Gastroesophageal sphincter (tissue), 4 donors: ENCODE data around the gene TAGLN. TPM values are rescaled to one million over a fixed set of nuclear protein-coding genes. Genes with fewer than 3 reads are reported as not detected.
"Not testable (repeated sequence)": the region's sequence is repeated elsewhere in the genome, so short reads cannot be mapped to it uniquely, and the experiment has no call there.

ENCODE experiments used
- ATAC-seq: fragments of 150-250 bp; one replicate; pipeline ENCODE4 v1.9.1; 2016; ENCODE audit warnings: mild to moderate bottlenecking, moderate library complexity
- H3K27ac ChIP-seq, 4 donors: fragments of 200-600 bp; sonication (generic) in 3 of 4; 1 replicate in 3 of 4; 2 replicates in 1 of 4; pipeline ENCODE4 v1.5.1; 2016 to 2019
- H3K27me3 ChIP-seq: fragments of 200-600 bp; sonication (generic); one replicate; pipeline ENCODE4 v1.5.1; 2019
- H3K36me3 ChIP-seq, 2 donors: fragments of 200-600 bp; sonication (generic); one replicate each; pipeline ENCODE4 v1.5.1; 2019; ENCODE audit warnings: control low read depth in 1 of 2
- H3K4me1 ChIP-seq, 3 donors: fragments of 200-600 bp; sonication (generic); 1 replicate in 2 of 3; 2 replicates in 1 of 3; pipeline ENCODE4 v1.5.1; 2016 to 2019; ENCODE audit warnings: control low read depth in 2 of 3
- H3K4me3 ChIP-seq, 2 donors: fragments of 200-600 bp; sonication (generic); one replicate each; pipeline ENCODE4 v1.5.1; 2019; ENCODE audit warnings: mild to moderate bottlenecking in 1 of 2, moderate library complexity in 1 of 2
- H3K9me3 ChIP-seq, 3 donors: fragments of 200-600 bp; sonication (generic); one replicate each; pipeline ENCODE4 v1.5.1; 2017 to 2019; ENCODE audit warnings: control low read depth in 2 of 3
- CTCF ChIP-seq, 4 experiments: fragments of 200-600 bp in 2 of 4; fragments of 450-650 bp in 2 of 4; sonication (generic) in 1 of 4; IDR thresholded peaks; one replicate each; pipeline ENCODE4 v1.5.1; 2017 to 2019; ENCODE audit warnings: antibody characterized with exemption in 4 of 4, mild to moderate bottlenecking in 2 of 4, moderate library complexity in 2 of 4
- EP300 ChIP-seq: sonication (generic); formaldehyde crosslinking; IDR thresholded peaks from one replicate; pipeline ENCODE4 v1.6.1; 2017; ENCODE audit warnings: antibody characterized with exemption, mild to moderate bottlenecking
- POLR2A ChIP-seq, 2 donors: fragments of 450-650 bp; IDR thresholded peaks; one replicate each; pipeline ENCODE4 v1.6.1; 2017; ENCODE audit warnings: antibody characterized with exemption in 2 of 2, mild to moderate bottlenecking in 2 of 2, moderate library complexity in 1 of 2
- POLR2AphosphoS5 ChIP-seq: sonication (generic); formaldehyde crosslinking; IDR thresholded peaks from one replicate; pipeline ENCODE4 v1.6.1; 2017; ENCODE audit warnings: antibody characterized with exemption
- WGBS, 2 donors: methylation state at CpG; one replicate each; pipeline ENCODE4 v1.1.5; 2018; ENCODE audit warnings: low coverage in 1 of 2; 5-methylcytosine and 5-hydroxymethylcytosine counted together
- total RNA-seq, 4 donors: library from RNA; depleted of rRNA; stranded (reverse); fragments of >200 nt; gene quantifications; one replicate each; pipeline ENCODE4 v1.1.0, GENCODE V29; 2016

TAGLN gene
- total RNA-seq, 4 donors from 2014 or later = 10,394 to 14,194 (median 13,050) TPM

DNA sequence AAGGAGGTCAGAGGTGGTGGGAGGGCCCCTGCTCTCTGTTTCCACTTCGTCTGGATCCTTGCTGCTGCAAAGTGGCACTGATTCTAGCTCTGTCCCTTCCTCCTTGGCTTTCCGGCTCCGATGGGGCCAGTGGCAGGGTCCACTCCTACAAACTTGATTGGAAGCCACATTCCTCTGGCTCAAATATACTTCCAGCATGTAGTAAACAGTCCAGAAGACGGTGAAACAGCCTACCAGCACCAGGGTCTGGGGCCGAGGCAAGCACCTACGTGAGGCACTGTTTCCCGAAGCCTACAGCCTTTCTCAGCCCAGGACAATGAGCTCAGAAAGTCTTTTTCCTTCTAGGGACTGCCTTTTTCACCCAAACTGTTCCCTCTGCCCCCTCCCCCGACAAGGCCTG is 6.9 kb downstream of the TAGLN start:
- peak in 1 of 2 donors; percentile 24 for TF ChIP-seq POLR2A (IDR thresholded peaks at IDR 0.05)
- peak; percentile 82 for TF ChIP-seq POLR2AphosphoS5
- Histone ChIP-seq H3K36me3 (peaks cover 0 to 42% of the 10 kb centered on the region in 2 donors), H3K4me1 (peaks cover 0 to 50% (median 4%) of the 10 kb centered on the region in 3 donors), H3K27ac (peak overlapping the region; percentile 60 to 97 (median 76))
- ATAC-seq = peak; percentile 3
- not testable (repeated sequence) for H3K4me3 ChIP-seq, H3K27me3 ChIP-seq, H3K9me3 ChIP-seq
- no CpG with 5 or more reads among the region's 8 CpGs for WGBS, 2 donors

DNA sequence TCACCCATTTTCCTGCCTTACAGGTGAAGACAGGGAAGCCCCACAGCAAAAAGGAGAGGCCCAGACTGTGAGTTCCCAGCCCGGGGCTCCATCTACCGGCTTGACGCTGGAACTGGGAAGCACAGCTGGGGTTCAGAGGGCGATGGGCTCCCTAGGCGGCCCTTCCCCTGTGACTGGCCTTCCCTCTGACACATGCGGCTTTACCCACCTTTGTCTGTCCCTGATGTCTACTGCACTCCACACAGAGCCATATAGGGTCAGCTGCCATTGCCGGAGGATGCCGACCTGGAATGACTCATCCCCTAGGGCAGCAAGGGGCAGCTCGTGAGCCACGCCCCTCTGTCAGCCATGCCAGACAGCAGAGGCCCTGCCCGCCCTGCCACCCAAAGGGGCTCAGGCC is 7.7 kb downstream of the TAGLN start:
- not testable (repeated sequence) for H3K9me3 ChIP-seq, H3K27me3 ChIP-seq, H3K4me3 ChIP-seq
- TF ChIP-seq POLR2AphosphoS5 = peak; percentile 33
- peak; percentile 31 for ATAC-seq
- H3K36me3 ChIP-seq = peaks cover 0 to 37% of the 10 kb centered on the region in 2 donors
- H3K4me1 ChIP-seq = peaks cover 0 to 48% (median 4%) of the 10 kb centered on the region in 3 donors
- no CpG with 5 or more reads among the region's 11 CpGs for WGBS, 2 donors
- H3K27ac ChIP-seq = peak overlapping the region in 2 of 4 donors; percentile 54 to 76

GRCh38 chr11:117207481-117207880 is 8.3 kb downstream of the TAGLN start:
- not testable (repeated sequence) for H3K9me3 ChIP-seq, ATAC-seq, H3K27me3 ChIP-seq, H3K4me3 ChIP-seq
- H3K4me1 ChIP-seq = peaks cover 0 to 42% (median 4%) of the 10 kb centered on the region in 3 donors
- peak overlapping the region in 2 of 4 donors; percentile 60 to 68 for H3K27ac ChIP-seq
- 55 to 82% methylated on average over 5 of the region's 5 CpGs for WGBS, 2 donors
- H3K36me3 ChIP-seq = peaks cover 0 to 31% of the 10 kb centered on the region in 2 donors

DNA sequence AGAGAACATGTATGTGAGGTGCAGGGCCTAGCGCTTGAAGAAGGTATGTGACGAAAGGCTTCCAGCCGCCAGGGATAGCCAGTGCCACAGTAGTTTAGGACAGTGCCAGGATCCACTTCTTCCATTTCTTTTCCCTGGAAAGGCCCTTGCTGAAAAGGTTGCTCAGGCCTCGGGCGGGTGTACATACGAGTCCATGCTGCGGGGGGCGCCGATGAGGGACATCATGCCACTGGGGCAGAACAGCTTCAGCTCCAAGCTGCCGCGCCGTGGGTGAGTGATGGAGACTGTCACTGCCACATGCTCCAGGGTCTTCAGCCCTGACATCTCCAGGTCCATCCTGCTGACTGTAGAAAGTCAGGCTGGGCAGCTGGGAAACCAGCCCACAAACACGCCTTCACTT is 9.5 kb downstream of the TAGLN start:
- TF ChIP-seq POLR2AphosphoS5 (peak; percentile 91), CTCF (IDR thresholded peaks at IDR 0.05) (peak in 2 of 4 experiments; percentile 44 to 50)
- not testable (repeated sequence) for H3K9me3 ChIP-seq, H3K27me3 ChIP-seq, H3K4me3 ChIP-seq
- peak; percentile 1 for ATAC-seq
- 100% methylated on average over 1 of the region's 13 CpGs; no CpG with 5 or more reads in 1 of the 2 donors for WGBS, 2 donors
- H3K27ac ChIP-seq = peak overlapping the region in 2 of 4 donors; percentile 46 to 54
- H3K36me3 ChIP-seq = peaks cover 0 to 31% of the 10 kb centered on the region in 2 donors
- peaks cover 0 to 31% (median 4%) of the 10 kb centered on the region in 3 donors for H3K4me1 ChIP-seq

DNA sequence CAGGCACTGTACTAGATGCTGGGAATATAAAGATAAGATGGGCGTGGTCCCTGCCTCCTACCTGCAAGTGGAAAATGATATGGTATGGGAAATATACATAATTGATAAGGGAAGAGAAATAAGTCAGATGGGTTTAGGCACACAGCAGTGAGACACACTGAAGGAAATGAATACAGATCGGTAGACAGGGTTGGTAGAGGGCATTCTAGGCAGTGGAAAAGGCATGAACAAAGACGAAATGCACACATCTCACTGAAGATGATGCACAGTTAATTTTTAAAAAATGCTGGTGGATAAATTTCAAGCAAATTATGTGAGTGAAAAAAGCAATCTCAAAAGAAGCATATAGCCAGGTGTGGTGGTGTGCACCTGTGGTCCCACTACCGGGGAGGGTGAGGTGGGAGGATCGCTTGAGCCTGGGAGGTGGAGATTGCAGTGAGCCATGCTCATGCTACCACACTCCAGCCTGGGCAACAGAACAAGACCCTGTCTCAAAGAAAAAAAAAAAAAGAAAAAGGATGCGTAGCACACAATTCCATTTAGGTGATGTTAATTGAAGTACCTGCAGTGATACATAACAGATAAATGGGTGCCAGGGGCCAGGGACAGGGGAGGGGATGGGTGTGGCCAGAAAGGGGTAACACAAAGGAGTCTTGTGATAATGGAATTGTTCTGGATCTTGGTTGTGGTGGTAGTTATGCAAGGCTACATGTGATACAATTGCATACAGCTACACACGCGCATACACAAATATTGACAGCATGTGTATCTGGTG is 10.4 kb downstream of the TAGLN start:
- Histone ChIP-seq H3K4me1 (peaks cover 0 to 23% (median 4%) of the 10 kb centered on the region in 3 donors), H3K36me3 (peaks cover 0 to 31% of the 10 kb centered on the region in 2 donors), H3K27ac (peak overlapping the region in 3 of 4 donors; percentile 45 to 67 (median 64))
- 71 to 74% methylated on average over 6 to 7 of the region's 8 CpGs for WGBS, 2 donors
- TF ChIP-seq POLR2A (IDR thresholded peaks at IDR 0.05) (peak in 1 of 2 donors; percentile 19), POLR2AphosphoS5 (peak; percentile 83)
- H3K9me3 ChIP-seq, H3K4me3 ChIP-seq, H3K27me3 ChIP-seq: not testable (repeated sequence)
- ATAC-seq = peak; percentile 5

DNA sequence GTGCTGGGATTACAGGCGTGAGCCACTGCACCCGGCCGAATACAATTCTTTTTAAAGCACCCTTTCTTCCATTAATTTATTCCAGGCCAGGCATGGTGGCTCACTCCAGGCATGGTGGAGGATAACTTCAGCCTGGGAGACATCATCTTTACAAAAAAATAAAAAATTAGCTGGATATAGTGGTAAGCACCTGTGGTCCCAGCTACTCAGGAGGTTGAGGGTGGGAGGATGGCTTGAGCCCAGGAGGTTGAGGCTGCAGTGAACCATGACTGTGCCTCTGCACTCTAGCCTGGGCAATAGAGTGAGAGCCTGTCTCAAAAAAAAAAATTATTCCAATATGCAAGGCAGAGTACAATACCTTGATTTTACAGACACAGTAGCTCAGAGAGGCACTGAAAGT is 11.4 kb downstream of the TAGLN start:
- H3K27me3 ChIP-seq = no peaks in the 10 kb centered on the region
- H3K27ac ChIP-seq = peak overlapping the region in 3 of 4 donors; percentile 64 to 67 (median 67)
- no peak for TF ChIP-seq CTCF (IDR thresholded peaks at IDR 0.05)
- TF ChIP-seq POLR2A (IDR thresholded peaks at IDR 0.05) = no peak
- no peak for TF ChIP-seq POLR2AphosphoS5
- TF ChIP-seq EP300 = no peak
- no peak overlapping the region for H3K4me3 ChIP-seq
- no peak for ATAC-seq
- H3K4me1 ChIP-seq = peaks cover 0 to 14% (median 0%) of the 10 kb centered on the region in 3 donors
- WGBS, 2 donors = 80 to 90% methylated on average over 2 of the region's 3 CpGs
- H3K9me3 ChIP-seq = no peaks in the 10 kb centered on the region
- H3K36me3 ChIP-seq = peaks cover 0 to 28% of the 10 kb centered on the region in 2 donors
